KMS-11 (cell line): ENCODE measurements around the gene MINK1.

Experiments
- H2AFZ ChIP-seq: fragments of 200-600 bp; sonication (generic); 2 replicates; pipeline ENCODE4 v1.6.1; 2016; ENCODE audit warnings: antibody characterized with exemption, mixed run types, low read depth
- H3K27ac ChIP-seq: fragments of 200-600 bp; sonication (generic); 2 replicates; pipeline ENCODE4 v1.6.1; 2016; ENCODE audit warnings: mild to moderate bottlenecking, mixed run types
- H3K27me3 ChIP-seq: fragments of 200-600 bp; sonication (generic); 2 replicates; pipeline ENCODE4 v1.6.1; 2017; ENCODE audit warnings: mild to moderate bottlenecking, low read depth, mixed run types, moderate library complexity; ENCODE audit not compliant: insufficient read depth
- H3K36me3 ChIP-seq: fragments of 200-600 bp; sonication (generic); 2 replicates; pipeline ENCODE4 v1.6.1; 2017; ENCODE audit warnings: mild to moderate bottlenecking, mixed run types; ENCODE audit not compliant: insufficient read depth
- H3K4me1 ChIP-seq: fragments of 200-600 bp; sonication (generic); 2 replicates; pipeline ENCODE4 v1.6.1; 2016; ENCODE audit warnings: mild to moderate bottlenecking, low read depth, mixed run types; ENCODE audit not compliant: poor library complexity, severe bottlenecking
- H3K4me2 ChIP-seq: fragments of 200-600 bp; sonication (generic); 2 replicates; pipeline ENCODE4 v1.7.0; 2016; ENCODE audit warnings: mild to moderate bottlenecking, mixed run types
- H3K4me3 ChIP-seq: fragments of 200-600 bp; sonication (generic); IDR thresholded peaks from 2 replicates; pipeline ENCODE4 v1.6.1; 2017; ENCODE audit warnings: low read depth, low read length, mixed read lengths; ENCODE audit not compliant: insufficient read depth
- H3K79me2 ChIP-seq: fragments of 200-600 bp; sonication (generic); 2 replicates; pipeline ENCODE4 v1.6.1; 2016; ENCODE audit warnings: low read depth, mixed run types; ENCODE audit not compliant: insufficient read depth
- H3K9ac ChIP-seq: fragments of 200-600 bp; sonication (generic); 2 replicates; pipeline ENCODE4 v1.6.1; 2016; ENCODE audit warnings: mild to moderate bottlenecking, mixed run types
- H4K20me1 ChIP-seq: fragments of 200-600 bp; sonication (generic); 2 replicates; pipeline ENCODE4 v1.6.1; 2016; ENCODE audit warnings: mild to moderate bottlenecking, mixed run types; ENCODE audit not compliant: insufficient read depth
- CTCF ChIP-seq: fragments of 200-600 bp; sonication (generic); conservative IDR thresholded peaks from 2 replicates; pipeline ENCODE4 v1.6.1; 2017; ENCODE audit warnings: low read depth, mild to moderate bottlenecking, antibody characterized with exemption, low read length, moderate library complexity, mixed read lengths

The MINK1 gene

GRCh38 chr17:4788159-4788806 is 44.9 kb upstream of the MINK1 start:
- H3K4me2 ChIP-seq: no peak overlapping the region
- H3K4me3 ChIP-seq: no peak overlapping the region
- no peaks in the 10 kb centered on the region for H4K20me1 ChIP-seq
- no peak overlapping the region for H3K9ac ChIP-seq
- H3K4me1 ChIP-seq: no peaks in the 10 kb centered on the region
- H3K27me3 ChIP-seq: no peaks in the 10 kb centered on the region
- no peak overlapping the region for H2AFZ ChIP-seq
- TF ChIP-seq CTCF: no peak
- H3K36me3 ChIP-seq: no peaks in the 10 kb centered on the region
- no peaks in the 10 kb centered on the region for H3K79me2 ChIP-seq
- no peak overlapping the region for H3K27ac ChIP-seq

- Histone ChIP-seq H3K4me3 (no peak within 1 kb of the TSS), H3K36me3 (no peaks in the 10 kb centered on the region), H3K27me3 (no peaks in the 10 kb centered on the region), H4K20me1 (no peaks in the 10 kb centered on the region), H3K4me1 (no peaks in the 10 kb centered on the region), H3K79me2 (no peaks in the 10 kb centered on the region), H3K27ac (peak within 1 kb of the TSS; percentile 48), H3K4me2 (no peak within 1 kb of the TSS), H3K9ac (no peak within 1 kb of the TSS; the same call in 1 of the 2 replicates), H2AFZ (no peak within 1 kb of the TSS)
- TF ChIP-seq CTCF: no peak
Measured at GRCh38 chr17:4788807-4789700, 44.1 kb upstream of the MINK1 start, which contains the start of gene GLTPD2. GLTPD2 (plus strand) TSS chr17:4788964; CDS start chr17:4789012, 48 bp downstream.

- no peaks in the 10 kb centered on the region for H3K4me1 ChIP-seq
- no peaks in the 10 kb centered on the region for H4K20me1 ChIP-seq
- H3K27me3 ChIP-seq: no peaks in the 10 kb centered on the region
- no peak overlapping the region for H2AFZ ChIP-seq
- H3K4me3 ChIP-seq: no peak overlapping the region
- H3K9ac ChIP-seq: no peak overlapping the region; the same call in 1 of the 2 replicates
- H3K79me2 ChIP-seq: no peaks in the 10 kb centered on the region
- peak overlapping the region; percentile 48 for H3K27ac ChIP-seq
- no peak for TF ChIP-seq CTCF
- H3K36me3 ChIP-seq: no peaks in the 10 kb centered on the region
- H3K4me2 ChIP-seq: no peak overlapping the region
Measured at GRCh38 chr17:4789701-4789950, 43.5 kb upstream of the MINK1 start.

- H2AFZ ChIP-seq: peak overlapping the region; percentile 18; the same call in 1 of the 2 replicates
- peak overlapping the region; percentile 48 for H3K27ac ChIP-seq
- TF ChIP-seq CTCF: 0 out of 2 replicates have a peak, but pooled peaks have one; percentile 14
- H3K4me1 ChIP-seq: no peaks in the 10 kb centered on the region
- no peaks in the 10 kb centered on the region for H3K36me3 ChIP-seq
- H4K20me1 ChIP-seq: no peaks in the 10 kb centered on the region
- H3K79me2 ChIP-seq: no peaks in the 10 kb centered on the region
- H3K27me3 ChIP-seq: no peaks in the 10 kb centered on the region
- H3K9ac ChIP-seq: peak overlapping the region; percentile 35; the same call in 1 of the 2 replicates
- no peak overlapping the region for H3K4me3 ChIP-seq
- no peak overlapping the region for H3K4me2 ChIP-seq
Measured at GRCh38 chr17:4789951-4790704, 43.0 kb upstream of the MINK1 start.
